ENCODE measurements around the gene PRR20G.
"Not testable (repeated sequence)": the region's sequence is repeated elsewhere in the genome, so short reads cannot be mapped to it uniquely, and the experiment has no call there.

PRR20G gene

GRCh38 chr3:127287840-127288239 lies at the start of gene PRR20G:
Gene PRR20G (minus strand): TSS chr3:127288046. CDS start chr3:127287365, 681 bp downstream.
- no peak for DNase-seq (ENCODE audit: low read depth)

DNA sequence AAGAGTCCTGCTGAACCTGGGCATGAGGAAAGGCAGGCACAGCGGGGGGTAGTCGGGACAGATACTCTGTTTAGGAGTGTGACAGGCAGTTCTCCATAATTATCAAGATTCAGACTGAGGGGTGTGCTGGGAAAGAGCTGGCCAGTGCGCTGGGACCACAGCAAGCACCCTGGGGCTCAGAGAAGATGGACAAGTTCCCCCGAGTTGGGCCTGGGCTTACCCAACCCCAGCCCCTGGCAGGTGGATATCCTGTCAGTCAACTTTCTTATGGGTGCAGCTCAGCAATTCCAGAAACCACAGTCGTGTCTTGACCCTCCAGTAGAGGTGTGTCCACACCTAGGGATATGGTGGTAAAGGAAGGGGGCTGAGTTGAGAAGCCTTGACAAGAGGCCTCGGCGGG lies 49.2 kb upstream of the PRR20G start:
- no peak for DNase-seq (ENCODE audit: low read depth)

DNA sequence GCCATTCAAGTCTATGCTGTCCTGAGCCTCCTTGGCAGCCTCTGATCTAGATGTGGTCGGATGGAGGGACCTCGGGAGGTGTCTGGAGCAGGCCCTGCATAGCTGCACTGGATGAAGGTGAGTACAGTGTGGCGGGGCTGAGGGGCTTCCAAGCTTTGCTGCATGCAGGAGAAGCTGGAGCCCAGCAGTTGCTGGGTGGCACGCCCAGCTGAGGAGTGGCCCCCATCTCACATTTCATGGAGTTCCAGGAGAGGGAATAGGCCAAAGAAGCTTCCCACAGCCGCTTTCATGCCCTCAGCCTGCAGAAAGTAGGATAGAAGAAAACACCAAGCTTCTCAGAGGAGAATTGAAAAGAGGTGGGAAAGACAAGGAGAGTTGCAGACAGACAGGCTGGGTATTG lies 48.3 kb upstream of the PRR20G start:
- DNase-seq (ENCODE audit: low read depth): no peak

DNA sequence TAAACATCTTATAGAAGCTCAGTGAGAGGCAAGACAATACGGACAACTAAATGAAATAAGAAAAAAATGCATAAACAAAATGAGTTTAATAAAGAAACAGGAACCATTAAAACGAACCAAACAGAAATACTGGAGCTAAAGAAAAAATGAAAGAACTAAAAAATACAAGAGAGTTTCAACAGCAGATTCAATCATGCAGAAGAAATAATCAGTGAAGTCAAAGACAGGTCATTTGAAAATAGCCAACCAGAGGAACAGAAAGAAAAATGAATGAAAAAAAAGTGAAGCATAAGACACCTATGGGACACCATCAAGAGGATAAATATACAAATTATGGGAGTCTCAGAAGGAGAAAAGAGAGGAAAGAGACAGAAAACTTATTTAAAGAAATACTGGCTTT lies 42.5 kb upstream of the PRR20G start:
- no peak for DNase-seq (ENCODE audit: low read depth)

GRCh38 chr3:127329631-127330285 lies 41.9 kb upstream of the PRR20G start:
- no peak for DNase-seq (ENCODE audit: low read depth)

DNA sequence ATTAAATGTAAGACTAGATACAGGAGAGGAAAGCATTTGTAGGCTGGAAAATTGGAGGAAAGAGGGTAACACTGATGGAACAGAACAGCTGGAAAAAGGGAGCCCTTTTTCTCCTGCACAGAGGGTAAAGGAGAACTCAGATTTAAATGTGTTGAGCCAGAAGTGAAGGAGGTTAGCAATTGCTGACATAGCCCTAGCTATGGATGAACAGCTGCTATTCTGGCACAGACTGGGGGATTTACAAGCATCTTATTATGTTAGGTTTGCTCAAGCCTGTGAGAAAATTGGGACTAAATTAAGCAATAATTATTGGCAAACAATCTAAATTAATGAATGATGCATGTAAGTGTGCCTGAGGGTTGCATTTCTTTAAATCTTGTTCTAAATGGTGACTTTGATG lies 40.6 kb upstream of the PRR20G start:
- no peak for DNase-seq (ENCODE audit: low read depth)

GRCh38 chr3:127326341-127326740 lies 38.5 kb upstream of the PRR20G start:
- DNase-seq (ENCODE audit: low read depth): no peak

DNA sequence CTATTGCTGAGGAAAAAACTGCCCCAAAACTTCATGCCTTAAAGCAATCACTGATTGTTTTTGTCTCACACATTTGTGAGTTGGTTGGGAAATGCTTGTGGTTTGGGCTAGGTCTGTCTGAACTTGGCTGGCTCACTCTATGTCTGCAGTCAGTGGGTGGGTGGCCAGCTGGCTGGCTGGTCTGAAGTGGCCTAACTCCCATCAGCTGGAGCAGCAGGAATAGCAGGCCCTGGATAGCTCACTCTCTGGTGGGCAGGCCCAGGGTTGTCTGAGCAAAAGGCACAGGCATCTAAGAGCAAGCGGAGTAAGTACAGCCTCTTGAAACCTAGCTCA lies 37.7 kb upstream of the PRR20G start:
- DNase-seq (ENCODE audit: low read depth): no peak

GRCh38 chr3:127324913-127325628 lies 37.2 kb upstream of the PRR20G start:
- no peak for DNase-seq (ENCODE audit: low read depth)

DNA sequence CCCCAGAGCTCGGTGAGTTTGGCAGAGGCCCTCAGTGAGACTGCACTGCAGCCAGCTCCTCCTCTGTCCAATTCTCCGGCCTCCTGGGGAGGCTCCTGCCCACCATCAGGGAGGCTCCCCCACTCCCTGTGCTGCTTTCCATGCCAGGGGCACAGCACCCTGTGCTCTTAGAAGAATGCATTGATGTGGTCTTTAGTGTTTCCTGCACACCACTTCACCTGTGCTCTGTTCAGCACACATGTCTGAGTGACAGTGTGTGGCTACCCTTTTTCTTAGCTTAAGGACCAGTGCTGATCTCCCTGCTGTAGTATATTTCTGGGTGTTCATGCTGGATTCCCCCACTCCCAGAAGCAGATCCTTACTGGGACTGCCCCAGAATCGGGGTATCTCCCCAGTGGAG lies 36.2 kb upstream of the PRR20G start:
- no peak for DNase-seq (ENCODE audit: low read depth)

DNA sequence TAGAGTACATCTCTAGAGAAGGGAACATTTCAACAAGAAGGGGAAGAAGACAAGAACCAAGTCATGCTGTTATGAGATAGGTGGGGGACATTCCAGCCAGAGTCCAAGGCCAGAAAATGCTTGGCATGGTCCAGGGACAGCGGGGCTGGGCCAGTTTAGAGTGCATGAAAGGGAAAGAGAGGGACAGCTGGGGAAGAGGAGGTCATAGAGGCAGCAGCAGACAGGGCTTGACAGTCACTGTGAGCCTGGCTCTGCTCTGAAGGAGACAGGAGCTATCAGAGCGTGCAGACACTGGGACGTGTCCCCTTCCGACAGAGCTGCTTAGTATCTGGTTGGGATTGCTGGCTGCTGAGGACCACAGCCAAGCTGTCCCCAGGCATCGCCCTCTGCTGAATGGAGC lies 35.7 kb upstream of the PRR20G start:
- DNase-seq (ENCODE audit: low read depth): no peak

GRCh38 chr3:127321371-127321770 lies 33.5 kb upstream of the PRR20G start:
- no peak for DNase-seq (ENCODE audit: low read depth)

DNA sequence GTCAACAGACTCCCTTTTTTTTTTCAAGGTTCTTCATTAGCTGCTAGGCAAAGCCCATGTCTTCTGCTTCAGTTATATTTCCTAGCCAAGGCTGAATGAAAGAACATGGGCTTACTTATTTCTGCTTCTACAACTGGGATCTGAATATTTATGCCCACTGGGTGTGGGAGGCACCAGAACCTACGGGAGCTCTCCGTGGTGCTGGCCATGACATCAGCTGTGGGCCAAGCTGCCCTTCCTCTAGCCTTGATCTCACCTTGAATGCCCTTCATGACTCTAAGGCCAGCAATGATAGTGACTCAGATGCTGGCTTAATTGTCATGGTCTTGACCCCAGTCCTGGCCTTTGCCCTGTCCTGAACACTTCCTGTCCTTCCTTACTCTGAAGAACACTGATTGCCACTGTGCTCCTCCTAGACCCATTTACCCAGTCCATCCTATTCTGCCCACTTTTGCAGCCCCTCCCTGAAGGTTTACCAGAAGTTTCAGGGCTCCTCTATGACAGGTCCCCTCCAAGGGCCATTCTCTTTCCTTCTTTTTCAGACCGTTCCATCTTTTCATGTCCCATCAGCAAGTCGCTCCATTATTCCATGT lies 32.8 kb upstream of the PRR20G start:
- DNase-seq (ENCODE audit: low read depth): no peak

- DNase-seq (ENCODE audit: low read depth): no peak
Measured at GRCh38 chr3:127316685-127317084, 28.8 kb upstream of the PRR20G start.

GRCh38 chr3:127312818-127313217 lies 25.0 kb upstream of the PRR20G start:
- no peak for DNase-seq (ENCODE audit: low read depth)

DNA sequence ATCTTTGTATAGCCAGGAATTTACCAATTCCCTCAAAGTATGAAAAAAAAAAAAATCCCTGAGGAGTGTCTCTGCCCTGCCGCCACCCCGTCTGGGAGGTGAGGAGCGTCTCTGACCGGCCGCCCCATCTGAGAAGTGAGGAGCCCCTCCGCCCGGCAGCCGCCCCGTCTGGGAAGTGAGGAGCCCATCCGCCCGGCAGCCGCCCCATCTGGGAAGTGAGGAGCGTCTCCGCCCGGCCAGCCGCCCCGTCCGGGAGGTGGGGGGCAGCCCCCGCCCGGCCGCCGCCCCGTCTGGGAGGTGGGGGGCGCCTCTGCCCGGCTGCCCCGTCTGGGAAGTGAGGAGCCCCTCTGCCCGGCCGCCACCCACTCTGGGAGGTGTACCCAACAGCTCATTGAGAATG lies 21.0 kb upstream of the PRR20G start:
- DNase-seq (ENCODE audit: low read depth): not testable (repeated sequence)

GRCh38 chr3:127307916-127308315 lies 20.1 kb upstream of the PRR20G start:
- DNase-seq (ENCODE audit: low read depth): no peak

GRCh38 chr3:127307112-127307835 lies 19.4 kb upstream of the PRR20G start:
- no peak for DNase-seq (ENCODE audit: low read depth)

- no peak for DNase-seq (ENCODE audit: low read depth)
Measured at GRCh38 chr3:127306361-127307111, 18.7 kb upstream of the PRR20G start.

DNA sequence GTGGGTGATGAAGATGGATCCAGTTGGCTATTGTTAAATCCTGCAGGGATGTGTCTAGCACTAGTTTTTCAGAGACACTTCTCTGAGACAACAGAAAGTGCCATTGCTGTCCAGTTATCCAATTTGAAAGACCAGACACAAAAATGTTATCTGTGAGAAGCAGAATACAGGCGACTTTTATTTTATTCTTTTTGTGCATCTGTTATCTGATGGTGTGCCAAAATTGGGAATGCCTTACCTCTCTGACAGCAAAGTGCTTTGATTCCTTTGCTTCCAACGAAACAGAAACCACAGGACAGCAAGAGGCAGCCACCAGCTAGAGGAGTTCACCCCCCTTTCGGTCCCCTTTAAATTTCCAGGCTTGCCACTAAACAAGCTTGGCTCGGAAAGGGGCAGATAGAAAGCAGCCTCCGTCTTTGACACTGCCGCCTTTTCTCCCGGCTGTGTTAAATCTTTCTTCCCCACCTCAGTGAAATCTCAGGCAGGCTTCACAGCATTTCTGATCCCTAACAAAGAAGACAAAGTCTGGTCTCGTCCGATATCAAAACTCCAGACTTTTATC lies 17.7 kb upstream of the PRR20G start:
- DNase-seq (ENCODE audit: low read depth): no peak

DNA sequence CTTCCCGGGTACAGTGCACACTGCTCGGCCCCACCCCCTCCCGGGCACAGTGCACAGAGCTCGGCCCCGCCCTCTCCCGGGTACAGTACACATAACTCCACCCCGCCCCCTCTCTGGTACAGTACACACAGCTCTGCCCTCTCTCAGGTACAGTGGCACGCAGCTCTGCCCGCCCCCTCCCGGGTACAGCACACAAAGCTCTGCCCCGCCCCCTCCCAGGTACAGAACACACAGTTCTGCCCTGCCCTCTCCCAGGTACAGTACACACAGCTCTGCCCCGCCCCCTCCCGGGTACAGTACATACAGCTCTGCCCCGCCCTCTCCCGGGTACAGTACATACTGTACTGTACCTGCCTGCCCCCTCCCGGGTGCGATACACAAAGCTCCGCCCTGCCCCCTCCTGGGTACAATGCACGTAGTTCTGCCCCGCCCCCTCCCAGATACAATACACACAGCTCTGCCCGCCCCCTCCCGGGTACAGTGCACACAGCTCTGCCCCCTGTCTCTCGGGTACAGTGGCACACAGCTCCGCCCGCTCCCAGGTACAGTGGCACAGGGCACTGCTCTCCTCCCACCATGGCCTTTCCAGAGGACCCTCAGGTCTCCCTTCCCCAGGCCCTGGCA lies 16.4 kb upstream of the PRR20G start:
- no peak for DNase-seq (ENCODE audit: low read depth)
